Right lung (tissue), 5 donors: ENCODE results near the gene PLOD3. TPM values are rescaled to one million over a fixed set of nuclear protein-coding genes. Genes with fewer than 3 reads are reported as not detected.

Source experiments
- DNase-seq, 2 donors: peaks; one replicate each; pipeline ENCODE4 v3.0.0-alpha.2; 2013
- polyA plus RNA-seq, 5 donors: library from polyadenylated mRNA; unstranded; fragments of 120-200 nt; gene quantifications; one replicate each; pipeline versions ENCODE4 v1.2.1 to v1.2.3, GENCODE V29; 2013; ENCODE audit warnings: inconsistent platforms in 1 of 5, low replicate concordance in 1 of 5; ENCODE audit not compliant: insufficient read length in 5 of 5, insufficient read depth in 1 of 5

Gene PLOD3
- polyA plus RNA-seq, 5 donors, result 39.6 to 72.2 (median 55.9) TPM

GRCh38 chr7:101165958-101166647, 51.3 kb downstream of the PLOD3 start:
- no peak for DNase-seq

GRCh38 chr7:101165075-101165957, 52.1 kb downstream of the PLOD3 start, which contains the start of gene VGF:
Gene VGF, minus strand, starts transcription at chr7:101165569. Its CDS starts 726 bp downstream, at chr7:101164843.
- peak; percentile 85 to 86 for DNase-seq

- DNase-seq, result no peak
Measured at GRCh38 chr7:101164071-101164840, 53.1 kb downstream of the PLOD3 start.

- DNase-seq, result no peak
Measured at GRCh38 chr7:101163279-101164070, 53.9 kb downstream of the PLOD3 start.

- no peak for DNase-seq
Measured at GRCh38 chr7:101162551-101163278, 54.7 kb downstream of the PLOD3 start.

- no peak for DNase-seq
Measured at GRCh38 chr7:101161692-101162471, 55.5 kb downstream of the PLOD3 start.

- no peak for DNase-seq
Measured at GRCh38 chr7:101160910-101161309, 56.5 kb downstream of the PLOD3 start.

- no peak for DNase-seq
Measured at GRCh38 chr7:101159696-101160674, 57.4 kb downstream of the PLOD3 start.

GRCh38 chr7:101156866-101157589, 60.4 kb downstream of the PLOD3 start:
- DNase-seq, result no peak

GRCh38 chr7:101156277-101156676, 61.1 kb downstream of the PLOD3 start:
- DNase-seq, result no peak

Other genes starting within 250 kb of the PLOD3 start
- gene MUC12, start 248.0 kb downstream of the PLOD3 start, polyA plus RNA-seq, result 1 to 10 TPM in 2 of 5 donors, under 1 TPM in 3; 0.54 to 2.6 (median 0.93) TPM
- under 1 TPM in 1 of 5 donors, not detected in 4; 0.31 TPM for gene MUC17, start 197.5 kb downstream of the PLOD3 start, polyA plus RNA-seq
- 10 to 100 TPM; 21.8 to 28.0 (median 22.7) TPM for gene TRIM56, start 132.1 kb downstream of the PLOD3 start, polyA plus RNA-seq
- gene SERPINE1, start 90.5 kb downstream of the PLOD3 start, polyA plus RNA-seq, result 1 to 10 TPM; 2.0 to 4.6 (median 3.6) TPM
- 100 to 1,000 TPM in 1 of 5 donors, 10 to 100 TPM in 4; 77.4 to 100 (median 82.7) TPM for gene AP1S1, start 63.1 kb downstream of the PLOD3 start, polyA plus RNA-seq
- 1 to 10 TPM in 1 of 5 donors, under 1 TPM in 4; 0.54 to 1.4 (median 0.90) TPM for gene VGF, start 52.0 kb downstream of the PLOD3 start, polyA plus RNA-seq
- gene NAT16, start 37.3 kb downstream of the PLOD3 start, polyA plus RNA-seq, result under 1 TPM in 3 of 5 donors, not detected in 2; 0.05 to 0.12 (median 0.08) TPM
- gene MOGAT3, start 16.5 kb downstream of the PLOD3 start, polyA plus RNA-seq, result under 1 TPM in 3 of 5 donors, not detected in 2; 0.07 to 0.15 (median 0.09) TPM
- 10 to 100 TPM; 42.7 to 77.4 (median 53.5) TPM for gene ZNHIT1, start 584 bp upstream of the PLOD3 start, polyA plus RNA-seq
- gene CLDN15, start 20.2 kb upstream of the PLOD3 start, polyA plus RNA-seq, result 10 to 100 TPM; 11.5 to 20.2 (median 16.4) TPM
- 100 to 1,000 TPM; 121 to 163 (median 125) TPM for gene FIS1, start 27.5 kb upstream of the PLOD3 start, polyA plus RNA-seq
- gene IFT22, start 104.2 kb upstream of the PLOD3 start, polyA plus RNA-seq, result 10 to 100 TPM; 49.6 to 53.1 (median 52.1) TPM
- gene COL26A1, start 145.3 kb upstream of the PLOD3 start, polyA plus RNA-seq, result 1 to 10 TPM; 5.9 to 8.6 (median 6.0) TPM